ENCODE results near the gene SYTL5.

GRCh38 chrX:38081909-38082308 lies 75.6 kb downstream of the SYTL5 start:
- TF ChIP-seq EZH2 (IDR thresholded peaks at IDR 0.05; ENCODE audit: insufficient read depth, poor library complexity, severe bottlenecking) = no peak
- TF ChIP-seq EZH2phosphoT487 (IDR thresholded peaks at IDR 0.05; ENCODE audit: insufficient read depth, low read depth) = no peak

All from GM23248 (cell line).